Stimulated activated effector memory CD8-positive, alpha-beta T cell treated with anti-CD3 and anti-CD28 coated beads, Interleukin-12 subunit alpha, Interleukin-12 subunit beta, amount 100 ng/mL, for 72 hours (primary cell): ENCODE data around the gene NUDT1.

Source experiments
- ATAC-seq: fragments of 150-1000 bp; cut with Tn5 transposase; 2 replicates; pipeline ENCODE4 v1.10.0; 2021
- DNase-seq, 2 donors: peaks; one replicate each; pipeline ENCODE4 v3.0.0; 2021 to 2022; ENCODE audit warnings: low spot score in 2 of 2
- H3K27ac Mint-ChIP-seq: one replicate; pipeline ENCODE4 v1.8.0; 2022; ENCODE audit warnings: mild to moderate bottlenecking, mixed read lengths
- H3K36me3 Mint-ChIP-seq: one replicate; pipeline ENCODE4 v1.8.0; 2022; ENCODE audit warnings: mild to moderate bottlenecking, mixed read lengths
- H3K4me1 Mint-ChIP-seq: one replicate; pipeline ENCODE4 v1.8.0; 2022; ENCODE audit warnings: mixed read lengths
- H3K4me3 Mint-ChIP-seq: one replicate; pipeline ENCODE4 v1.8.0; 2022; ENCODE audit warnings: mild to moderate bottlenecking, mixed read lengths
- H3K9me3 Mint-ChIP-seq: one replicate; pipeline ENCODE4 v1.8.0; 2022; ENCODE audit warnings: mixed read lengths

The NUDT1 gene

GRCh38 chr7:2241580-2242540 is at the start of gene NUDT1, which contains the start of gene MRM2:
TSS of gene NUDT1 (plus strand) at chr7:2242226. CDS start at chr7:2244575, 2,349 bp downstream.
TSS of gene MRM2 (minus strand) at chr7:2242205. CDS start at chr7:2242169, 36 bp downstream.
- peaks cover 52% of the 10 kb centered on the region for H3K36me3 Mint-ChIP-seq
- H3K4me3 Mint-ChIP-seq: peak within 1 kb of the TSS; percentile 95
- H3K27ac Mint-ChIP-seq: peak within 1 kb of the TSS; percentile 97
- H3K9me3 Mint-ChIP-seq: no peaks in the 10 kb centered on the region
- peaks cover 16% of the 10 kb centered on the region for H3K4me1 Mint-ChIP-seq
- peak; percentile 76 to 91 for DNase-seq
- ATAC-seq: peak; percentile 89

GRCh38 chr7:2192831-2193534 is 49.0 kb upstream of the NUDT1 start:
- ATAC-seq: no peak
- no peaks in the 10 kb centered on the region for H3K9me3 Mint-ChIP-seq
- peaks cover 9% of the 10 kb centered on the region for H3K4me1 Mint-ChIP-seq
- no peaks in the 10 kb centered on the region for H3K36me3 Mint-ChIP-seq
- DNase-seq: no peak
- H3K27ac Mint-ChIP-seq: peak overlapping the region; percentile 58
- no peak overlapping the region for H3K4me3 Mint-ChIP-seq

DNA sequence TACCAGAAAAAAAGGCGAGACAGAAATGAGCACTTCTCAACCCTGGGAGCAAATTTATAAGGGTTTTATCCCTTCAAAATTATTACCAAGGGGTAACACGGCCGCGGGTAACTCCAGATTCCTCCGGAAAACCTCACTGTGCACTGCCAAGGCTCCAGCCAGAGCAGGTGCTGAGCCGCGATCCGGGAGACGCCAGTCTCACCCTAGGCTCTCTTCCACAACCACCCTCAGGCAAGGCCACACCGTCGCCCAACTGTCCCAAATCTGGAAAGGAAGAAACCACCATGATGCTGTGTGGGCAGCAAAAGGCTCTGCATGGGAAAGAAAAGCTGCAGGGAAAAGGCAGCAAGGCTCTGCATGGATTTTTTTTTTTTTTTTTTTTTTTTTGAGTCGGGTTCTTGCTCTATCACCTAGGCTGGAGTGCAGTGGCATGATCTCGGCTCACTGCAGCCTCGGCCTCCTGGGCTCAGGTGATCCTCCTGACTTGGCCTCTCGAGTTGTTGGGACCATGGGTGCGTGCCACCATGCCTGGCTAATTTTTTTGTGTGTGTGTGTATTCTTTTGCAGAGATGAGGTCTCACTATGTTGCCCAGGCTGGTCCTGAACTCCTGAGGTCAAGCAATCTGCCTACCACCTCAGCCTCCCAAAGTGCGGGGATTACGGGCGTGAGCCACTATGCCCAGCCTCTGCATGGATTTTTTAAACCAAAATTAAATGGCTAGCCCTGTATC is 48.3 kb upstream of the NUDT1 start:
- no peak overlapping the region for H3K4me3 Mint-ChIP-seq
- H3K27ac Mint-ChIP-seq: no peak overlapping the region
- H3K9me3 Mint-ChIP-seq: no peaks in the 10 kb centered on the region
- DNase-seq (no peak), ATAC-seq (no peak)
- no peaks in the 10 kb centered on the region for H3K36me3 Mint-ChIP-seq
- peaks cover 9% of the 10 kb centered on the region for H3K4me1 Mint-ChIP-seq

- DNase-seq (no peak), ATAC-seq (no peak)
- H3K9me3 Mint-ChIP-seq: no peaks in the 10 kb centered on the region
- H3K36me3 Mint-ChIP-seq: no peaks in the 10 kb centered on the region
- H3K4me1 Mint-ChIP-seq: peaks cover 9% of the 10 kb centered on the region
- H3K4me3 Mint-ChIP-seq: no peak overlapping the region
- H3K27ac Mint-ChIP-seq: no peak overlapping the region
Observed at GRCh38 chr7:2195400-2196246, 46.4 kb upstream of the NUDT1 start.

DNA sequence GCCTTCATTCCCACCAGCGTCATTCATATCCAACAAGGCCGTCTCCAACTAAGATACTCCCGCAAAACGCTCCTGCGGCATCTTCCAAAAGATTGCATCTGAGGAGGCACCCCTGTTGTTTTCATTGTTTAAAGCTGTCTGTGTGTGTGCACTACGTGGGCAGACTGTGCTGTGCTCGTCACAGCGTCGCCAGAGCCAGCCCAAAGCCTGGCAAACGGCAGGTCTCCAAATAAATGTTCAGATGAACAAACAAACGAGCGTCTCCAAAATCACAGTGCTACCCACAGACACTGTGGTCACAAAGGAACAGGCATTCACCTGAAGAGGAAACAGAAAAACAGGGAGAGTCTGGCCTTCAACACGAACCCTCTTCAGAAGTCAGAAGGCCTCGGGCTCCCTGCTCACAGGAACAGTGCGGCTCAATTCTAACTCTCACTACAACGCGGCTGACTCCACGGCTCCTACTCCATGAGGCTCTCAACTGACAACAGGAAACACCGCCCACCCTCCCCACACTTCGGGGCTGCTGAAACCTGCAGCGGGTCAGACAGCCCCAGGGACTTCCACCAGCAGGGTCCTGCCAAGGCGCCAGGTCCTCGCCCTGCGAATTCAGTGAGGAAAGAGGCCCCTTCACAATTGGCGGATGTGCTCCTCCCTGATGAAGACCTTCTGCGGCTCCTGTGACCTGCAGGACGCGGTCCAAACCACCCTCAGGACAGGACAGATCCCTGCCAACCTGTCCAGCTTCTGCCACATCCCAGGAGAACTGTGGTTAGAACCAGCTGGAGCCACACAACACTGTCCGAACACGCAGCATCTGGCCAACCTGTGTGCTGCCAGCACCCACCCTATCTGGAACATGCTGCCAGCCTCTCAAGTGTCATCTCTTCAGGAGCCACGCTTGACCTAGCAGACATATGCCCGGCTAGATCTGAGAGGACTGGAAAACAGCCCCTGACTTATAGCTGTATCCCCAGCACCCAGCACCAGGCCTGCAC is 45.3 kb upstream of the NUDT1 start:
- no peak overlapping the region for H3K4me3 Mint-ChIP-seq
- no peak for DNase-seq
- ATAC-seq: no peak
- H3K27ac Mint-ChIP-seq: peak overlapping the region; percentile 24
- H3K4me1 Mint-ChIP-seq: peaks cover 9% of the 10 kb centered on the region
- H3K9me3 Mint-ChIP-seq: no peaks in the 10 kb centered on the region
- no peaks in the 10 kb centered on the region for H3K36me3 Mint-ChIP-seq

GRCh38 chr7:2197436-2198155 is 44.4 kb upstream of the NUDT1 start:
- peak overlapping the region; percentile 24 for H3K27ac Mint-ChIP-seq

GRCh38 chr7:2198206-2198605 is 43.8 kb upstream of the NUDT1 start:
- ATAC-seq: no peak
- no peaks in the 10 kb centered on the region for H3K9me3 Mint-ChIP-seq
- H3K36me3 Mint-ChIP-seq: no peaks in the 10 kb centered on the region
- no peak overlapping the region for H3K4me3 Mint-ChIP-seq
- DNase-seq: no peak
- peak overlapping the region; percentile 24 for H3K27ac Mint-ChIP-seq
- peaks cover 9% of the 10 kb centered on the region for H3K4me1 Mint-ChIP-seq

More at GRCh38 chr7:2197436-2198155, 44.4 kb upstream of the NUDT1 start:
- ATAC-seq: peak; percentile 6
- no peak for DNase-seq
- peaks cover 9% of the 10 kb centered on the region for H3K4me1 Mint-ChIP-seq
- H3K36me3 Mint-ChIP-seq: no peaks in the 10 kb centered on the region
- H3K9me3 Mint-ChIP-seq: no peaks in the 10 kb centered on the region
- no peak overlapping the region for H3K4me3 Mint-ChIP-seq

DNA sequence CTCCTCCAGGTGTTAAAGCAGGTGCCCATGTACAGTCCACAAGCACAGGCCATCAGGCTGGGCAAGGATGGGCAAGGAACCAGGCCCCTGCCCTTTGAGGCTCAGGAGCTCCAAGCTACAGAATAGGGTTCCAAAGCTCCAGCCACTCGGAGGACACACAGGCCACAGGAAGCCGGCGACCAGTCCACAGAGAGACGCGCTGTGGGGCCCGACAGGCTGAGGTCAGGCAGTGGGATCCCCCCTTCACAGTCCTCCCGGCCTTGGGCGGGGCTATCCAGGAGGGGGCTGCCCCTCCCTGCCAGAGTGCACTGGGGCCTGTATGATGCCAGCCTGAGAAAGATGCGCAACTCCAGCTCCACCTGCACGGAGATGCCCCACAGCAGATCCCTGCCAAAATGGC is 43.3 kb upstream of the NUDT1 start:
- DNase-seq: no peak
- Mint-ChIP-seq H3K4me3 (no peak overlapping the region), H3K9me3 (no peaks in the 10 kb centered on the region), H3K36me3 (no peaks in the 10 kb centered on the region), H3K4me1 (peaks cover 9% of the 10 kb centered on the region), H3K27ac (peak overlapping the region; percentile 24)
- ATAC-seq: no peak

GRCh38 chr7:2199528-2199927 is 42.5 kb upstream of the NUDT1 start:
- Mint-ChIP-seq H3K4me3 (no peak overlapping the region), H3K27ac (no peak overlapping the region), H3K9me3 (no peaks in the 10 kb centered on the region), H3K36me3 (peaks cover under 1% of the 10 kb centered on the region), H3K4me1 (peaks cover 9% of the 10 kb centered on the region)
- DNase-seq (no peak), ATAC-seq (no peak)

DNA sequence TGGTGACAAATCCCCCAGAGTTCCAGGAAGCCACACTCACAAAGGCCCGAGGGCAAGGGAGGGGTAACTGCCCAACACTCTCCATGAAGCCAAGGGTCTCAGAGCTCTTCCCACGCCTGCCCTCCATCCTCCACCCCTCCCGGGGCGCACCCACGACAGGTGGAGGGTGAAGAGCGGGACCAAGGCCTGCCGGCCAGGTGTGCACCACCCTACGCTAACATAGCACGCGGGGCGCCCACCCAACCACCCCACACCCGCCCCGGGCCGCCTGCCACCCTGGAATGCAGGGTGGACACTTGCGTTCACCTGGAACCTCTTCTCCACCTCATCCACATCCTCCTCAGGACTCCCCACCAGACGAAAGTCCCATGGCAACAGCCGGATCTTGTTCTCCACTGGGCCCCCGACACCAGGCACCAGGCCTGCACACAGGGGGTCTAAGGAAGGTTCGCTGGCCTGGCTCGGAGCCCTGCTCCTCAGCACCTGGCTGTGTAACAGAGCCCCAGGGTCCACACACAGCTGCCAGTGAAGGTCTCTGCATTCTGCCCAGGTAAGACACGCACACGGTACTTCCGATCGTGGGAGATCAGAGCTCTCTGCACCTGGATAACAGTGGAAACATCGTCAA is 42.0 kb upstream of the NUDT1 start:
- Mint-ChIP-seq H3K36me3 (peaks cover 6% of the 10 kb centered on the region), H3K4me1 (peaks cover 9% of the 10 kb centered on the region), H3K27ac (no peak overlapping the region), H3K4me3 (no peak overlapping the region), H3K9me3 (no peaks in the 10 kb centered on the region)
- no peak for DNase-seq
- ATAC-seq: no peak

DNA sequence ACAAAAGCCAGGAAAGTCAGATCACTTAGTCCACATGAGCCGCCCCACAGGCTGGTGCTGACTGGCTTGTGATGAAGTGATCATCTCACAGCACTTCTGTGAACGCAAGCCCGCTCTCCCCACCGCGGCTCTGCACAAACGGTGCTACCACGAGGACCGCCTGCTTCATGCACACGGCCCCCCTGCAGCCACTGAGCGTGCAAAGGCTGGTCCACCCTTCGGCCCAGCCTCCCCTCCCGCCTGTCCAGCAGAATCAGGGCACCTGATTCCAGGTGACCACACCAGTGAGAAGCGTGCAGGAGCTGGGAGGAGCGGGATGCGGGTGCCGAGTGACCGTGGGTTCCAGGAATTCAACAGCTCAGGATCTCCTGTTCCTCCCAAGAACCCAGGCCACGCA is 41.4 kb upstream of the NUDT1 start:
- no peaks in the 10 kb centered on the region for H3K9me3 Mint-ChIP-seq
- no peak overlapping the region for H3K27ac Mint-ChIP-seq
- ATAC-seq (no peak), DNase-seq (no peak)
- peaks cover 9% of the 10 kb centered on the region for H3K4me1 Mint-ChIP-seq
- no peak overlapping the region for H3K4me3 Mint-ChIP-seq
- H3K36me3 Mint-ChIP-seq: peaks cover 11% of the 10 kb centered on the region

GRCh38 chr7:2201128-2201527 is 40.9 kb upstream of the NUDT1 start:
- DNase-seq: no peak
- no peak for ATAC-seq
- no peak overlapping the region for H3K4me3 Mint-ChIP-seq
- peaks cover 9% of the 10 kb centered on the region for H3K4me1 Mint-ChIP-seq
- H3K27ac Mint-ChIP-seq: no peak overlapping the region
- peaks cover 14% of the 10 kb centered on the region for H3K36me3 Mint-ChIP-seq
- no peaks in the 10 kb centered on the region for H3K9me3 Mint-ChIP-seq
